ENCODE data around the gene SLC35F3.
"Not testable (repeated sequence)": the region's sequence is repeated elsewhere in the genome, so short reads cannot be mapped to it uniquely, and the experiment has no call there.

SLC35F3 gene

GRCh38 chr1:234205966-234206365 lies 301.5 kb downstream of the SLC35F3 start:
- no peak for DNase-seq

- DNase-seq, result no peak
Observed at GRCh38 chr1:234206651-234207284, 302.3 kb downstream of the SLC35F3 start.

- no peak for DNase-seq
Observed at GRCh38 chr1:234208351-234208750, 303.9 kb downstream of the SLC35F3 start.

- DNase-seq, result no peak
Observed at GRCh38 chr1:234208791-234209190, 304.3 kb downstream of the SLC35F3 start.

- not testable (repeated sequence) for DNase-seq
Observed at GRCh38 chr1:234210429-234210828, 306.0 kb downstream of the SLC35F3 start.

GRCh38 chr1:234211855-234212254 lies 307.4 kb downstream of the SLC35F3 start:
- not testable (repeated sequence) for DNase-seq

- DNase-seq, result peak; percentile 74 to 76 (median 74)
Observed at GRCh38 chr1:234212764-234213657, 308.5 kb downstream of the SLC35F3 start.

DNA sequence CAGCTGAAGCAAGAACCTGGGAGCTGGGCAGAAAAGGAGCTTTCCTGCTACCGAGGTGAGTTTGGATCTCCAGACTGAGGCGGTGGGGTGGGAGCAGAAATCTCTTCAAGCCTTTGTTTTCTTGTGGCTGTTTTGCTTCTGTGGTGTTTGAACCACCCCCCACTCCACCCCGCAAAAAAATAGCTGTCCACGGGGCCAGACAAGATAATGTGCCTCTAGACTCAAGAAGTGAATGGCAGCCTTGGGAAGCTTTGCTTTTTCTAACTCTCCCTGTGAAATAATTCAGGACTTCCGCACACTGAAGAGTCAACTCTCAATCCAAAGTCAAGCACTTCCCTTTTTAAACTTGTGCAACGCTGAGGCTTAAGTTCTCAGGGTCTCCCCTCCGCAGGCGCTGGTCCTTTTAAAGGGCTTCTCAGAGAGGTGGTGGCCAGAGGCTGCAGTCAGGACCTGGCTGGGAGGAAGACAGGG lies 309.2 kb downstream of the SLC35F3 start:
- DNase-seq, result peak; percentile 70 to 81 (median 80)

DNA sequence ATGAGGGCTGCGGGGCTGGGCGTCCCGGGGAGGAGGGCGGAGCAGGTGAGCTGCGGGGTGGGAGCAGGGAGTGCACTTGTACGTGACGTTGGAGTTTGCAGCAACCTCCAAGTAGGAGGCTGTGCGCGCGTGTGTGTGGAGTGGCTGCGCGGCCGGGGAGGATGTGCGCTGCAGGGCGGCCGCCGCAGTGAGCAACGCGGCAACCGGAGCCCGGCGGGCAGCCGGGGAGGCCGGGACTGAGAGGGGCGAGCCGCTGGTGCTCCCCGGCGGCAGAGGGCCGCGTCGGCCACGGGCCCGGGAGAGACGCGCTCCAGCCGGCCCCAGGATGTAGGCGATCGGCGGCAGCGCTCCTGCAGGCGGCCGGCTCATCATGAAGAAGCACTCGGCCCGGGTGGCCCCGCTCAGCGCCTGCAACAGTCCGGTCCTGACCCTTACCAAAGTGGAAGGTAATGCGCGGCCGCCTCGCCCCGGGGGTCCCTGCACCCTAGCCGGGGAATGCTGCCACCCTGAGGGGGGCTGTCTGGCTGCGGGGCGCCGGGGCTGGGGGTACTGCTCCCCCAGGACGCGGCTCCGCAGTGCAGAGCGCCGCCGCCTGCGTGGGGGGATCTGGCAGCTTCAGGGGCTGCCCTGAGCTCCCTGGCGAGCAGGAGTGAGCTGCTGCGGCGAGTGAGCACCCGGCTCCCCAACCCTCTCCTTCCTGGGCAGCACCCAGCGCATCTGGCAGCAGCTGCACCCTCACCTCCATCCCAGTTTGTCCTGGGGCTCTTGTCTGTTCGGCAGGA lies 309.8 kb downstream of the SLC35F3 start:
- DNase-seq, result peak; percentile 68 to 81 (median 73)

GRCh38 chr1:234214911-234215892 lies 310.7 kb downstream of the SLC35F3 start:
- no peak for DNase-seq

GRCh38 chr1:234216116-234216703 lies 311.7 kb downstream of the SLC35F3 start:
- DNase-seq, result no peak

- no peak for DNase-seq
Observed at GRCh38 chr1:234217316-234217840, 312.9 kb downstream of the SLC35F3 start.

- no peak for DNase-seq
Observed at GRCh38 chr1:234218078-234218477, 313.6 kb downstream of the SLC35F3 start.

GRCh38 chr1:234219711-234220110 lies 315.2 kb downstream of the SLC35F3 start:
- no peak for DNase-seq

- no peak for DNase-seq
Observed at GRCh38 chr1:234221601-234222000, 317.1 kb downstream of the SLC35F3 start.

GRCh38 chr1:234222561-234223280 lies 318.2 kb downstream of the SLC35F3 start:
- no peak for DNase-seq

GRCh38 chr1:234226113-234226818 lies 321.8 kb downstream of the SLC35F3 start:
- no peak for DNase-seq

GRCh38 chr1:234226819-234227165 lies 322.3 kb downstream of the SLC35F3 start:
- DNase-seq, result no peak

DNA sequence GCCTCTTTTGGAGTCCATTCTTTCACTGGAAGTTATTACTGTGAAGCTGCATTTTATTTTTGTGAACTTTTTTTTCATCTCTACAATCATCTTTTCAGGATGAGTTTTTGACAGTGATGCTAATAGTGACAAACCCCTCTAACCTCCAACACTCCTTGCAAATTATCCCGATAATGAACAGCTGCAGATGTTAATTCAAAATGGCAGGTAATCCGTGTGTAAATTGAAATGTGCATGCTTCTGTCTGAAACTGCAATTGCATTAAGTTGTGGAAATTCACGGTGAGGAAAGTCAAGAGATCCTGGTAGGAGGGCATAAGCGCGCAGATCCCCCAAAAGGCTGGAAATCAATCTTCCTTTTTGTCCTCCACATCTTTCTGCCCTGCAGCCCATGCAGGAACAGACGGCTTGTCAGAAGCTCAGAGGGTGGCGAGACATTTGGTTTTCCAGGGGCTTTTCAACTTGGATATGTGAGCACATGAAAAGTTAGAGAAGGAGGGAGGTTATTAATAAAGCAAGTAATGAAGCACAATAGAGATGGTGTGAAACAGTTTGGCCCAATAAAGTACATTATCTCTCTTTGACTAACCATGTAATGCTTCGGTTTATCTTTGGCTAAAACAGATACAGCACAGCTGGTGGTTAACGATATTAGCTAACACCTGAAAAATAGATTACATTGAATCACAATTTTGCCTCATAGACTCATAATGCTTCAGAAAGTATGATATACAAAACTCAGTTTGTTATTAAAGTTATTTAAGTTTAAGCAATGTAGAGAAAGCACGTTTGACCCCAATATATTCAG lies 325.3 kb downstream of the SLC35F3 start:
- DNase-seq, result no peak
